ENCODE measurements around the gene CREB3L2.

The CREB3L2 gene

DNA sequence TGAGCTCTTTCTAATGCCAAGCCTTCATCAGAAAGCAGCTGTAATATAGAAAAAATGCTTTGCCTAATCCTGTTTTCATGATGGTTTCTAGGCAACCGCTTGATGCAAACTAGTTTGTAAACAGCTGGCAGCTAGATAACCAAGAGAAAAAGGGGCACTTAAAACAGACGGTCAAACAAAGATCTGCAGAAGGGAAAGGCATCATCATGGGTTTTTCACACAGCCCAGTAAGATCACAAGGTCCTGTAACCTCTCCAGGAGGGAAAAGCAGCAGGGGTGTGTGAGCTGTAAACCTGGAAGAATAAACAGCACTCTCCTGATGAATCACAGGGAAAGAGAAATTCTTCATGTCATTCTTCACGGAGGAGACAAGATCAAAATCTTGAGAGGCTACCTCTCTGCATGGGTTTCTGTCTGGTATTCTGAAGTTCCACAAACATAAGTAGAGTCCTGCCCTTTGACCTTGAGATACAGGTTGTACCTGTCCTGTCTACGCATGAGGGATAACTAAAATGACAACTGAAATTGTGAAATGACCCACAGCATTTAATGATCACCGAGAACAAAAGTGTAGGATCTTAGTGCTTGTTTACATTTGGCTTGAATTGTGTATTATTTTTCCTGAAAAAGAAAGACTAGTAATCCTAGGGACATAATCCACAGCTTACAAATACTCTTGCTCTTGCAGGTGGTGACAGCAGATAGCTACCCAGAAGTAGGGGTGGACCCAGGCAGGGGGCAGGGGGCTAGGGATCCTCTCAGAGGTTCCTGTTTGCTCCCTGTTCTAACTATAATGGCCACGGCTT lies 48.0 kb downstream of the CREB3L2 start:
- Histone ChIP-seq H3K4me3 (no peak overlapping the region), H3K9me3 (no peaks in the 10 kb centered on the region), H3K27me3 (ENCODE audit: low read depth) (no peaks in the 10 kb centered on the region), H3K4me1 (peaks cover 21% of the 10 kb centered on the region), H3K36me3 (replicated peaks) (no peaks in the 10 kb centered on the region)
- DNase-seq (ENCODE audit: low spot score in 2 of 2) = peak; percentile 28 to 63
- in situ Hi-C loops (cut with MboI; ENCODE audit: low sequenced_read_pairs) = no loop called here

DNA sequence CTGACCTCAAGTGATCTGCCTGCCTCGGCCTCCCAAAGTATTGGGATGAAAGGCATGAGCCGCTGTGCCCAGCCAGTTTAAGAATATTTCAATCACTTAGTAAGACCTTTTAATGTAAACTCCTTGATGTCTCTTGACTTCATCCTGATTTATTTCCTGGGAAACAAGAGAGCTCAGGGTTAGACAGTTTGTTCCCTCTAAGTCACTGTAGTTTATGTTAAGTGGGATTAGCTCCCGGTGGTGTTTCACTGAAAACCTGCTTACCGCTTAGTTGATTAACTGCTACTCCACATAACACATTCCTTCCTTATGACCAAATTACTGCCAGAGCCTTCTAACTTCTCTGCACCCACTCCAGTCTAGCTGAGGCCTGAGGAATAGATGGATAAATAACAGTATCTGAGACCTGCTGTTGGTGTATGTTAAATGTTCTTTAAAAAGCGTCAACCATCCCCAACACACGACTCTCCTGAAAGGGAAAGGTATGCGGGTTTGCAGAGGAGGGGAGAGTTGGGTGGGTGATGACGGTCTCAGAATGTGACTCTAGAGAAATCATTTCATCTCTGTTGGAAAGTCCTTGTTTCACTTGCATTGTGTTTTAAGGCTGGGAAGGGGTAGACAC lies 48.7 kb downstream of the CREB3L2 start:
- DNase-seq (ENCODE audit: low spot score in 2 of 2) = peak; percentile 46 to 87
- peaks cover 21% of the 10 kb centered on the region for H3K4me1 ChIP-seq
- no peaks in the 10 kb centered on the region for H3K27me3 ChIP-seq (ENCODE audit: low read depth)
- in situ Hi-C loops (cut with MboI; ENCODE audit: low sequenced_read_pairs) = no loop called here
- no peaks in the 10 kb centered on the region for H3K9me3 ChIP-seq
- no peak overlapping the region for H3K4me3 ChIP-seq
- no peaks in the 10 kb centered on the region for H3K36me3 ChIP-seq (replicated peaks)

DNA sequence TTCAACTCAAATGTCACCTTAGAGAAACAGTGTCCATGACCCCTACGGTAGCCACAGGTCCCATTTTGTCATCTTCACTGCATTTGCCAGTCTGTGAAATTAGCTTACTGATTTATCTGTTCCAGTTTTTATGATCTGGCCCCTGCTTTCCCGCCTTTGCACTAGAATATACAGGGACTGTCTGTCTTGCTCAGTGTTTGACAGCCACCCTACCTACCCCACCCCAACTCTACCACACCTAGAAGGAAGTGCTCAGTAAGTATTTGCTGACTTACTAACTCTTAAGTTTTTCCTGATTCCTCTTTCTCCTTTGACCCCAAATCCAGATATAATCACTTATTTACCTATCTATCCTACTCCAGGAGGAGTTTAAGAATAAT lies 49.5 kb downstream of the CREB3L2 start:
- no peaks in the 10 kb centered on the region for H3K27me3 ChIP-seq (ENCODE audit: low read depth)
- H3K4me3 ChIP-seq = no peak overlapping the region
- H3K36me3 ChIP-seq (replicated peaks) = no peaks in the 10 kb centered on the region
- H3K4me1 ChIP-seq = peaks cover 21% of the 10 kb centered on the region
- DNase-seq (ENCODE audit: low spot score in 2 of 2) = no peak
- no peaks in the 10 kb centered on the region for H3K9me3 ChIP-seq
- in situ Hi-C loops (cut with MboI; ENCODE audit: low sequenced_read_pairs) = no loop called here

DNA sequence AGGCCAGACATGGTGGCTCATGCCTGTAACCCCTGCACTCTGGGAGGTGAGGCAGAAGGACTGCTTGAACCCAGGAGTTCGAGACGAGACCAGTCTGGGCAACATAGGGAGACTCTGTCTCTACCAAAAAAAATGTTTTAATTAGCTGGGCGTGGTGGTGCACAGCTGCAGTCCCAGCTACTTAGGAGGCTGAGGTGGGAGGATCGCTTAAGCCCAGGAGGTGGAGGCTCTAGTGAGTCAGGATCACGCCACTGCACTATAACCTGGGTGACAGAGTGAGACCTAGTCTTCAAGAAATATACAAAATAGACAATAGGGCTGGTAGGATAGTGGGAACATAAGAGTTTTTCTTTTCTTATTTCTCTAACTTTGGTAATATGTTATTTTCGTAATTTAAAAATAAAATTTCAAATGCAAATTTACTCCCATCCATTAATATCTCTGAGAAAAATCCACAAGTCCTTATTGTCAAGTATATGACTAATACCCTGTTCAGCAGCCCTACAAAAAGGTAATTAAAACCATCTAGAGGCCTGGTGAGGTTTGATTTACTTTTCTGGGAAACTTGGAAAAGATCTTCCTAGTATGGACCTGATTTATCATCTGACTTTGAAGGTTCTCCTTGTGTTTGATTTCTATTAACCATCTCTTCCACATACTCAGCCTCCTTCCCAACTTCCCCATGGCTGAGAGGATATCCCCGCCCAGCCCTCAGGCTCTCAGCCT lies 50.0 kb downstream of the CREB3L2 start:
- in situ Hi-C loops (cut with MboI; ENCODE audit: low sequenced_read_pairs) = no loop called here
- H3K27me3 ChIP-seq (ENCODE audit: low read depth) = no peaks in the 10 kb centered on the region
- no peaks in the 10 kb centered on the region for H3K9me3 ChIP-seq
- DNase-seq (ENCODE audit: low spot score in 2 of 2) = no peak
- H3K4me3 ChIP-seq = no peak overlapping the region
- H3K36me3 ChIP-seq (replicated peaks) = no peaks in the 10 kb centered on the region
- peaks cover 21% of the 10 kb centered on the region for H3K4me1 ChIP-seq

DNA sequence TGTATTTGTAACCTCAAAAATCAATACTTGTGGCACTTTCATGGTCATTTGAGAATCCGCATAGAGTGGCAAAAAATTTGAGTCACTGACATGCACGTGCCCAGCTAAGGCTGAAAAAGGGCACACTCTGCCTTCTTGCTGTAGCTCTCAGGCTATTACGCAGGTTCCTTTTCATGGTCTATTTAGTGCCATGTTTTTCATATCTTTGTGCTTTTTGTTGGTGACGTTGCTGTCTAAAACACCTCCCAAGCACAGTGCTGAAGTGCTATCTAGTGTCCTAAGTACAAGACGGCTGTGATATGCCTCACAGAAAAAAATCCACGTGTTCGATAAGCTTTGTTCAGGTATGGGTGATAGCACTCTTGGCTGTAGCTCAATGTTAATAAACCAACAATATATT lies 50.9 kb downstream of the CREB3L2 start:
- peaks cover 21% of the 10 kb centered on the region for H3K4me1 ChIP-seq
- no peak for DNase-seq (ENCODE audit: low spot score in 2 of 2)
- no peaks in the 10 kb centered on the region for H3K36me3 ChIP-seq (replicated peaks)
- in situ Hi-C loops (cut with MboI; ENCODE audit: low sequenced_read_pairs) = no loop called here
- no peaks in the 10 kb centered on the region for H3K27me3 ChIP-seq (ENCODE audit: low read depth)
- no peaks in the 10 kb centered on the region for H3K9me3 ChIP-seq
- H3K4me3 ChIP-seq = no peak overlapping the region

DNA sequence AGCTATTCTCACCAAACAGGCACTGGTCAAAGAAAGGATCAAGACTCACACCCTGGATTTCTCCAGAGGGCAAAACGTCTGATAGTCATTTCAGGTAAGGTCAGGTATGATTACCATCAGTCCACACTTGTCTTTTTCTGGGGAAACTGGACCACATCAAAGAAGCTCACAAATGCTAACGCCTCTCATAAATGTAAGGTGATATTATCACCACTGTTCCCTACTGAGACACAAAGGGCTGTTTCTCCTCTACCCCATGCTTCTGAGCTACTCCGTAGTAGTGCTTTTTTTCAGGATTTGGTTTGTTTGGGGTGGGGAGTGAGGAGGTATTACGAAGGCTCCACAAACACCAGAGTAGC lies 51.6 kb downstream of the CREB3L2 start:
- in situ Hi-C loops (cut with MboI; ENCODE audit: low sequenced_read_pairs) = no loop called here
- no peaks in the 10 kb centered on the region for H3K36me3 ChIP-seq (replicated peaks)
- DNase-seq (ENCODE audit: low spot score in 2 of 2) = no peak
- no peak overlapping the region for H3K4me3 ChIP-seq
- H3K27me3 ChIP-seq (ENCODE audit: low read depth) = no peaks in the 10 kb centered on the region
- H3K9me3 ChIP-seq = no peaks in the 10 kb centered on the region
- H3K4me1 ChIP-seq = peaks cover 21% of the 10 kb centered on the region

DNA sequence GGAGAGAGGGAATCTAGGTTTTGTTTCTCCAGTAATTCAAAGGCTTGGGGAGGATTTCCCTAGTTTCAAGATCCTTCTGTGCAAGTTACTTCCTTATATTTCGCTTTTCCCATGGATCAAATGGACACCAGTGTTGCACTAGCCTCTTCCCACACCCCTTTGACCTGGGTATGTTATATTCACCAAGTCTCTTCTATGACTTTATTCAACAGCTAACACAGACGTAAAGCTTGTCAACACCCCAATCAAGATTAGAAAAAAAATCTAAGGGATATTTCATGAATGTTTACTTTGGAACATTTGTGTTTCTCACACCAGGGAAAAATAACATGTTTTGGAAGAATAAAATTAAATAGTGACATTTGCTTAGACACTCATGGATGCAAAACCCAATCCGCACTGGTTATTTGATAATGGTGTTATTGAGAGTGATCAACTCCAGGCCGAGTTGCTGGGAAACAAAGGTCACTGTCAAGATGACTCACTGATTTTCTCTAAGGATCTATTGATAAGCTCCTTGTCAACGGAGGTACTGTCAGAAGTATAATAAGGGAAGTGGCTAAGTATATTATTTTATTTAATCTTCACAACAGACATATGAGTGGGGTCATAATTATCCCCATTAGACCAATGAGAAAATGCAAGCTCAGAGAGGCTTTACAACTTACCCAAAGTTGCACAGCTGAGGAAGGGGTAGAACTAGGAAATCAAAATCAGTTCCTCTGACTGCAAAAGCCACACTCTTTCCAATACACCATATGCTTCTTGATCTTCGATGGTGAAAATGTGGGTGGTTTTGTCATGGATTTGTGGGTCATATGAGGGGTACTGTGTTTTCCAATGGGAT lies 52.2 kb downstream of the CREB3L2 start:
- Histone ChIP-seq H3K27me3 (ENCODE audit: low read depth) (no peaks in the 10 kb centered on the region), H3K9me3 (no peaks in the 10 kb centered on the region), H3K36me3 (replicated peaks) (no peaks in the 10 kb centered on the region), H3K4me1 (peaks cover 20% of the 10 kb centered on the region), H3K4me3 (no peak overlapping the region)
- no peak for DNase-seq (ENCODE audit: low spot score in 2 of 2)
- in situ Hi-C loops (cut with MboI; ENCODE audit: low sequenced_read_pairs) = no loop called here

DNA sequence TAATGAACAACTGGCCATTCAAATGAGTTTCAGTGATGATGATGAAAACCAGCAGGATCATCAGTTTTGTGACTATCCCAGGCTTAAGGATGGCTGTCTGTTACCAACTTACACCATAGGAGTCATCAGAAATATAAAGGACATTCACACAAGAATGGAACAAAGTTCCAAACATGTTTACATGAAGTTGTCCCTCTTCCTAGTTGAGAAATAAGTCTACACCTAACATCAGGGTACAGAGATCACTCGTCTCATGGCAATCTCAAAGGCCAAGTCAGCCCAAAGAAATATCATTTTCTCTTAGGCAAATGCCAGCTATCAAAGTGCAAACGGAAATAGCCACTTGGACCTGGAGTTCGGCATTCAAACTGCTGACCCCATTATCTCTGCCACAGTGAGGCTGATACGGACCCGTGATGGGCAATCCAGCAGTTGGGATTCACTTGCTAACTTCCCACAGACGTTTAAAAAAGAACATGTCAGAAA lies 53.0 kb downstream of the CREB3L2 start:
- Histone ChIP-seq H3K9me3 (no peaks in the 10 kb centered on the region), H3K4me3 (no peak overlapping the region), H3K27me3 (ENCODE audit: low read depth) (no peaks in the 10 kb centered on the region), H3K4me1 (peaks cover 13% of the 10 kb centered on the region), H3K36me3 (replicated peaks) (no peaks in the 10 kb centered on the region)
- in situ Hi-C loops (cut with MboI; ENCODE audit: low sequenced_read_pairs) = no loop called here
- no peak for DNase-seq (ENCODE audit: low spot score in 2 of 2)

DNA sequence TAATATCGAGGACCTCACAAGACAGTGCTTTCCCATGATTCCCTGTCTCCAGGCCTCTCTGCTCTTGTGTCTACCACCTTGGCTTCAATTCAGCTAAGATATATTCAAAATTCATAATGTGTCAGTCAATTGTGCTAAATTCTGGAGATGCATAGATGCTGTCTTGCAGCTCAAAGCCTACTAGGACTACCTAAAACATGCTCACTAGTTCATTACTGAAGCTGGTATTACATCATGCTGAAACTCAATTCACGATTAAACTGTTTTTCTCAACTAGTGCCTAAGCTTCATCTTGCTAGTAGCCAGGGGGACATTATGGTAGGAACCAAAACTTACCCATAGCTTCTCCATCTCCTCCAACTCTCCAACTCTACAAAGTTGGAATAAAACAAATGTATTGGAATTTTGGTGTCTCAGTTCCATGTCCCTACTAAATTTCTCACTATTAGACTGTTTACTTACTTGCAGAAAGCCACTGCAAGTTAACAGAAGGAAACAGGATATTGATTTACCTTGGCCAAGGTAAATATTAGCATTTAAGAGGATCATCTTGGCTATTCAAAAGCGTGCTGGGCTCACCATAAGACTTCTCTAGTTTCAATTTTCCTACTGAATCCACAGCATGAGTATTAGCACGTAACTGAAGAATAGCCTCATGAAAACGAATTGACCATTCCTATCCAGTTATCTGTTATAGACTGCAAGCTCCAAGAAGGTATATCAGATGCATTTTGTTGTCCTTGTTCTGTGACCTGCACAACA lies 53.6 kb downstream of the CREB3L2 start:
- Histone ChIP-seq H3K4me3 (no peak overlapping the region), H3K4me1 (peaks cover 7% of the 10 kb centered on the region), H3K36me3 (replicated peaks) (no peaks in the 10 kb centered on the region), H3K27me3 (ENCODE audit: low read depth) (no peaks in the 10 kb centered on the region), H3K9me3 (no peaks in the 10 kb centered on the region)
- in situ Hi-C loops (cut with MboI; ENCODE audit: low sequenced_read_pairs) = no loop called here
- no peak for DNase-seq (ENCODE audit: low spot score in 2 of 2)

DNA sequence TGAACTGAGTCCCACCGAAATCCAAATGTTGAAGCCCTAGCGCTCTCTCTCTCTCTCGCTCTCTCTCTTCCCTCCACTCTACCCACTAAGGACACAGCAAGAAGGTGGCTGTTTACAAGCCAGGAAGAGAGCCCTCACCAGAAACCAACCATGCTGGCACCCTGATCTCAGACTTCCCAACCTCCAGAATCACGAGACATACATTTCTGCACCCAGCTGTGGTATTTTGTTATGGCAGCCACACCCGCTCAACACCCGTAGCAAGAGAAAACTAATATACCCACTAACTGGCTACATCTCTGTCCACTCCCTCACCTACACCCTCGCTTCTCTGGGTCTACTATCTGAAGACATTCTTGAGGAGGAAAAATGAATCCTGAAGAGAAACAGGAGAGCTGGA lies 54.8 kb downstream of the CREB3L2 start:
- Histone ChIP-seq H3K4me3 (no peak overlapping the region), H3K27me3 (ENCODE audit: low read depth) (no peaks in the 10 kb centered on the region), H3K9me3 (no peaks in the 10 kb centered on the region), H3K36me3 (replicated peaks) (no peaks in the 10 kb centered on the region), H3K4me1 (peaks cover 2% of the 10 kb centered on the region; the same call in 1 of the 2 replicates)
- in situ Hi-C loops (cut with MboI; ENCODE audit: low sequenced_read_pairs) = no loop called here
- no peak for DNase-seq (ENCODE audit: low spot score in 2 of 2)

DNA sequence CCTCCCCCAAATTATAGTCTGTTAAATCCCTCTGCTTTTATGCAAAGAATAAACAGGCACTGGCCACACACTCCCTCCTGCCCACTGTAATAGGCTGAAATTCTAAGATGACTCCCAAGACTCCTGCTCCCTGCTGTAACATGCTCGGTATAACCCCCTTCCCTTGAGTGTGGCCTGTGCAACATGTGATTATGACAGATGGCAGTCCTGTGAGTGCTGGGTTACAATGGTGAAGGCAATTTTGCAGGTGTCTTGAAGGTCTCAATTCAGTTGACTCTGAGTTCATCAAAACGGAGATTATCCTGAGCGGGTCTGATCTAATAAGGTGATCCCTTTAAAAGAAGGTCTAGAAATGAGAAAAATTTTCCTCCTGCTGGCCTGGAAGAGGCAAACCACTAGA lies 55.9 kb downstream of the CREB3L2 start:
- peaks cover 2% of the 10 kb centered on the region; the same call in 1 of the 2 replicates for H3K4me1 ChIP-seq
- H3K4me3 ChIP-seq = no peak overlapping the region
- in situ Hi-C loops (cut with MboI; ENCODE audit: low sequenced_read_pairs) = no loop called here
- H3K36me3 ChIP-seq (replicated peaks) = no peaks in the 10 kb centered on the region
- H3K27me3 ChIP-seq (ENCODE audit: low read depth) = no peaks in the 10 kb centered on the region
- H3K9me3 ChIP-seq = no peaks in the 10 kb centered on the region
- no peak for DNase-seq (ENCODE audit: low spot score in 2 of 2)

DNA sequence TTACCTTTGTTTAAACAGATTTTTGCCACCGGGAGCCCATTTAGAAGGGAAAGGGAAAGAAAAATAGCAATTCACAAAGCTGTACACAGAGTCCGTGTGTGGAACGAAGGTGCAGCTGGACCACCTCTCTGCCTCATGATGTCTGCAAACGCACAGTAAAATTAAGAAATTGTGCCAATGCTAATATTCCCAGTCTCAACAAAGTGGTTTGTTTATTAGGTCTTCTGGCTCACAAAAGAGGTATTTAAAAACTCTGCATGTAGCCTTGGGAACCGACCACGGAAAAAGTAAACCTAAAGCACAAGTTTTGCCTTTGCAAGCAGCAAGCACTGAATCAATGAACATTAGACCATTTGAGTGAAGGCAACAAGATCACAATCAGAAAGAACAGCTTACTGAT lies 57.7 kb downstream of the CREB3L2 start:
- in situ Hi-C loops (cut with MboI; ENCODE audit: low sequenced_read_pairs) = no loop called here
- Histone ChIP-seq H3K4me1 (peaks cover 2% of the 10 kb centered on the region), H3K4me3 (no peak overlapping the region), H3K36me3 (replicated peaks) (no peaks in the 10 kb centered on the region), H3K9me3 (no peaks in the 10 kb centered on the region), H3K27me3 (ENCODE audit: low read depth) (no peaks in the 10 kb centered on the region)
- no peak for DNase-seq (ENCODE audit: low spot score in 2 of 2)

DNA sequence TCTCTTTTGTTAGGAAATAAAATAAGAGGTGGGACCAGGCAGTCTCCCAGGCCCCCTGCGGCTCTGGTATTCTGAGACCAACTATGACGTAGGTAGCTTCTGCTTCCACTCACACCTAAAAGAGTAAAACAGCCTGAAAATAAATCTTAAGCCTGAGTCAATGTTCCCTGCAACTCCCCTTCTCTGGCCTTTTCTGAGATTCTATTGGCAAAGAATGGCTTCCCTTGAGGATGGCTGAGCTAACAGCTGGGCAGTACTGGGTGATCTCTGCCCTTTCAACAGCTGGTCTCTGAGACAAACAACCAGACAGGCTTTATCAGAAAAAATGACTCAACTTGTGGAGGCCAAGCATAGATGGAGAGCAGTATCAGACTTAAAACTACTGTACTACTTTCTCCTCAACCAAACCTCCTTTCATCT lies 58.7 kb downstream of the CREB3L2 start:
- Histone ChIP-seq H3K4me3 (no peak overlapping the region), H3K9me3 (no peaks in the 10 kb centered on the region), H3K27me3 (ENCODE audit: low read depth) (no peaks in the 10 kb centered on the region), H3K4me1 (peaks cover 2% of the 10 kb centered on the region), H3K36me3 (replicated peaks) (no peaks in the 10 kb centered on the region)
- no peak for DNase-seq (ENCODE audit: low spot score in 2 of 2)
- in situ Hi-C loops (cut with MboI; ENCODE audit: low sequenced_read_pairs) = no loop called here

All from HAP-1 (cell line).